GM11168 (cell line): ENCODE data around the gene TDRD7.

Experiments
- in situ Hi-C: fragments of 300-500 bp; cut with MboI; formaldehyde crosslinking; loops from one replicate; pipeline ENCODE4 v1.12.0; 2022; ENCODE audit warnings: low sequenced_read_pairs; ENCODE audit not compliant: unreplicated experiment

The TDRD7 gene

GRCh38 chr9:97387504-97387886 lies 24.4 kb upstream of the TDRD7 start:
- in situ Hi-C loops = no loop called here

GRCh38 chr9:97387936-97388684 lies 23.8 kb upstream of the TDRD7 start:
- in situ Hi-C loops = no loop called here

GRCh38 chr9:97388721-97389238 lies 23.1 kb upstream of the TDRD7 start:
- in situ Hi-C loops = no loop called here

- in situ Hi-C loops = no loop called here
These were observed 22.6 kb upstream of the TDRD7 start for GRCh38 chr9:97389249-97389648.

GRCh38 chr9:97390791-97391406 lies 21.0 kb upstream of the TDRD7 start:
- in situ Hi-C loops = loop anchor here (10.0 kb wide), 1 partner anchor 536 kb away; the partner anchor contains the start of gene ZNF782

- in situ Hi-C loops = loop anchor here (10.0 kb wide), 1 partner anchor 540 kb away; the partner anchor contains the start of gene ZNF782
These were observed 17.0 kb upstream of the TDRD7 start for GRCh38 chr9:97394881-97395280.

GRCh38 chr9:97395745-97396144 lies 16.2 kb upstream of the TDRD7 start:
- in situ Hi-C loops = loop anchor here (10.0 kb wide), 1 partner anchor 541 kb away; the partner anchor contains the start of gene ZNF782

- in situ Hi-C loops = loop anchor here (10.0 kb wide), 1 partner anchor 541 kb away; the partner anchor contains the start of gene ZNF782
These were observed 15.6 kb upstream of the TDRD7 start for GRCh38 chr9:97396256-97396655.

- in situ Hi-C loops = loop anchor here (10.0 kb wide), 1 partner anchor 542 kb away; the partner anchor contains the start of gene ZNF782
These were observed 14.7 kb upstream of the TDRD7 start for GRCh38 chr9:97397220-97397619.

- in situ Hi-C loops = loop anchor here (10.0 kb wide), 1 partner anchor 544 kb away; the partner anchor contains the start of gene ZNF782
These were observed 12.7 kb upstream of the TDRD7 start for GRCh38 chr9:97398999-97399758.

GRCh38 chr9:97403746-97404316 lies 8.1 kb upstream of the TDRD7 start:
- in situ Hi-C loops = no loop called here

- in situ Hi-C loops = no loop called here
These were observed 6.3 kb upstream of the TDRD7 start for GRCh38 chr9:97405551-97405950.

- in situ Hi-C loops = no loop called here
These were observed 5.2 kb upstream of the TDRD7 start for GRCh38 chr9:97406620-97407177.

GRCh38 chr9:97408562-97408961 lies 3.3 kb upstream of the TDRD7 start:
- in situ Hi-C loops = no loop called here

- in situ Hi-C loops = no loop called here
These were observed 482 bp upstream of the TDRD7 start for GRCh38 chr9:97411440-97411788.

- in situ Hi-C loops = no loop called here
These were observed 910 bp downstream of the TDRD7 start for GRCh38 chr9:97412626-97413385.

GRCh38 chr9:97413462-97413861 lies 1.6 kb downstream of the TDRD7 start:
- in situ Hi-C loops = no loop called here

GRCh38 chr9:97415146-97415545 lies 3.2 kb downstream of the TDRD7 start:
- in situ Hi-C loops = no loop called here

GRCh38 chr9:97418880-97419279 lies 7.0 kb downstream of the TDRD7 start:
- in situ Hi-C loops = no loop called here
